Measurements from ENCODE around the gene KLRD1. TPM values are rescaled to one million over a fixed set of nuclear protein-coding genes. Genes with fewer than 3 reads are reported as not detected.

The KLRD1 gene
- total RNA-seq, 4 donors from 2014 or later: 0.02 to 1.9 (median 0.18) TPM

- intact Hi-C loops (cut with DNase I; ENCODE audit: low total_unique reads): no loop called here
- TF ChIP-seq POLR2A (IDR thresholded peaks at IDR 0.05) (no peak), CTCF (IDR thresholded peaks at IDR 0.05) (no peak)
- no peak overlapping the region for H3K4me3 ChIP-seq (ENCODE audit: low read depth, poor library complexity, severe bottlenecking)
- DNase-seq (ENCODE audit: low spot score in 2 of 2): no peak
- 83 to 87% methylated on average over 3 of the region's 3 CpGs for WGBS, 2 donors
Measured at GRCh38 chr12:10293570-10294227, 14.0 kb upstream of the KLRD1 start.

GRCh38 chr12:10301103-10301502, 6.6 kb upstream of the KLRD1 start:
- 69 to 77% methylated on average over 1 of the region's 1 CpG for WGBS, 2 donors
- no peak for DNase-seq (ENCODE audit: low spot score in 2 of 2)
- H3K4me3 ChIP-seq (ENCODE audit: low read depth, poor library complexity, severe bottlenecking): no peak overlapping the region
- intact Hi-C loops (cut with DNase I; ENCODE audit: low total_unique reads): no loop called here
- TF ChIP-seq POLR2A (IDR thresholded peaks at IDR 0.05) (no peak), CTCF (IDR thresholded peaks at IDR 0.05) (no peak)

GRCh38 chr12:10304161-10304574, 3.5 kb upstream of the KLRD1 start:
- intact Hi-C loops (cut with DNase I; ENCODE audit: low total_unique reads): no loop called here
- H3K4me3 ChIP-seq (ENCODE audit: low read depth, poor library complexity, severe bottlenecking): no peak overlapping the region
- no peak for DNase-seq (ENCODE audit: low spot score in 2 of 2)
- WGBS, 2 donors: 88 to 89% methylated on average over 3 of the region's 3 CpGs
- TF ChIP-seq POLR2A (IDR thresholded peaks at IDR 0.05): no peak
- no peak for TF ChIP-seq CTCF (IDR thresholded peaks at IDR 0.05)

GRCh38 chr12:10305411-10305810, 2.3 kb upstream of the KLRD1 start:
- 91 to 93% methylated on average over 5 of the region's 5 CpGs for WGBS, 2 donors
- TF ChIP-seq CTCF (IDR thresholded peaks at IDR 0.05): no peak
- TF ChIP-seq POLR2A (IDR thresholded peaks at IDR 0.05): no peak
- intact Hi-C loops (cut with DNase I; ENCODE audit: low total_unique reads): no loop called here
- DNase-seq (ENCODE audit: low spot score in 2 of 2): no peak
- H3K4me3 ChIP-seq (ENCODE audit: low read depth, poor library complexity, severe bottlenecking): no peak overlapping the region

- 32 to 39% methylated on average over 4 of the region's 4 CpGs for WGBS, 2 donors
- DNase-seq (ENCODE audit: low spot score in 2 of 2): no peak
- no peak for TF ChIP-seq POLR2A (IDR thresholded peaks at IDR 0.05)
- no peak for TF ChIP-seq CTCF (IDR thresholded peaks at IDR 0.05)
- intact Hi-C loops (cut with DNase I; ENCODE audit: low total_unique reads): no loop called here
- no peak overlapping the region for H3K4me3 ChIP-seq (ENCODE audit: low read depth, poor library complexity, severe bottlenecking)
Measured at GRCh38 chr12:10310926-10311720, 3.5 kb downstream of the KLRD1 start.

Measured in lower leg skin (tissue), 4 donors.